Hippocampal formation (tissue), 2 donors: ENCODE results near the gene XDH.

Experiments used
- DNase-seq, 2 donors: peaks; one replicate each; lab custom pipeline; 2025; lab: John Stamatoyannopoulos, UW

XDH gene

GRCh38 chr2:31331156-31331555 is 83.4 kb downstream of the XDH start:
- no peak for DNase-seq

DNA sequence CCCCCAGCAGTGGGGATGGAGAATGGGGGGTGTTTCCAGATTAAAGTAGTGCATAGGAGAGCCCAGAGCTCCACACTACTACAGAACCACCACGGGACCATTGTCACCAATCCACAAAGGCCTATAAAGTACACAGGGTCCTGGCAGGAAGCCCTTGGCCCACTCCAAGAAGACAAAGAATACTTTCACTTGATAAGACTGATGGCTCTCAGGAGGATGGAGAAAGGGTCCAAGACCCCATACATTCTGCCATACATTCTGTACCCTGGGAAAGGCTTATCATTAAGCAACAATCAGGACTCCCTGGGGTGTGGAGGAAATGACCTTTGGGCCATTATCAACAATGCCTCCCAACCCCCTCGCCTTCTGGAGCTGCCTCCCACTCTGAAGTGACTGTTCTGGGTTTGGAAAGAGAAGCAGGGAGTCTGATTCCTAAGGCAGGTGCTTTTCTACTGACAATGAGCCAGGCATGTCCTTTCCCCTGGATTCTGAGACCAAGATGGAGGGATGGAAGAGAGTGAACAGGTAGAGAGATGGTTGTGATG is 85.4 kb downstream of the XDH start:
- no peak for DNase-seq

DNA sequence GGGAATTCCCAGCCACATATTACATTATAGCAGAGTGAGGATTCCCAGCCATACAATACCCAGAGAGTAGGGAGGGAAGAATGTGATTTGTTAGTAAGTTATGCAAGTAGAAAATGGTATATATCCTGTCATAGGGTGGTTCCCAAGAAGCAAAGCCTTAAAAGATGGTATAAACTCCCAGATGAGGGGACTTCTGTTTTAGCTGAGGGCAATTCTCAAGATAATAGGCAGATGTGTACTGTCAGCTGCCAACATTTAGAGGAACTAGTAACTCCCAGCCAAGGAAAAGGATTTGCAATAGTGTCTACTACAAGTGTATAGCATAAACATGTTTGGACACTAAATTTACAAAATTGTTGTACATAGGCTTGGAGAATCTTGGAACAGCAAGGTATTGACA is 86.5 kb downstream of the XDH start:
- DNase-seq, result no peak

DNA sequence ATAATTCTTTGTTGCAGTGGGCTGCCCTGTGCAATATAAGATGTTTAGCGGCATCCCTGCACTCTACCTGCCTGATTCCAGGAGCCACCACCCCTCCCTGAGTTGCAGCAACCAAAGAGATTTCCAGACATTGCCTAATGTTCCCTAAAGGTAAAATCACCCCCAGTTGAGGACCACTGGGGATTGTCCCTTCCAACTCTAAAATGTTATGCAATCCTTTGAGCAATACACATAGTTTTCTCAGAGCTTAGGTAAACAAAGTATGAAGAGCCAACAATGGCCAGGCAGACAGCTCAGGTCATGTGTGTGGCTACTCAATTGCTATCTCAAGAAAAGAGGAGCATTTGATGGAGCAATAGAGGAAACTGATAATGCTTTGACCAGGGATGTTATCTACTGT is 87.0 kb downstream of the XDH start:
- no peak for DNase-seq

DNA sequence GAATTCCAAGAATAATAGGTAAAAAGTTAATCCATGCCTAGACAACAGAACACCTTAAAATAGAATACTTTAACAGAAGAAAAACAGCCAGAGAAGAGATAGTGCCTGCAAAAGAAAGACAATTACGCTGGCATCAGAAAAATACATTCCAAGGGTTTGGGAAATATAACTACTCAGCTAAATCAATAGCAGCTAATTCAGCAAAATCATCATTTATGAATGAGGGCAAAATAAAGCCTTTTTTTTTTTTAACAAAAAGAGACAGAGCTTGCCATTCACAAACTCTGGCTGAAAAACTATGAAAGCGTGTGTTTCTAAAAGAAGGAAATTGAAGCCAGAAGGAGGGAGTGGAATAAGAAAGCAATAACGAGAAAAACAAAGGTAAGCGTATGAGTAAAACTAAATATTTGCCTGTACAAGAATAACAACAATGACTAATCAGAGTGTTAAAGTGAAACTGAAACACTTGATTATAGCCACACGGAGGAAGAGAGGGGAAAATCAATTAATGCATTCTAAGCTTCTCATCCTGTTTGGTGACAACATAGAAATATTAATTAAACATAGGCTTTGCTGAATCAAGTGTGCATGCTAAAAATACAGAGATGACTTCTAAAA is 90.4 kb downstream of the XDH start:
- no peak for DNase-seq

DNA sequence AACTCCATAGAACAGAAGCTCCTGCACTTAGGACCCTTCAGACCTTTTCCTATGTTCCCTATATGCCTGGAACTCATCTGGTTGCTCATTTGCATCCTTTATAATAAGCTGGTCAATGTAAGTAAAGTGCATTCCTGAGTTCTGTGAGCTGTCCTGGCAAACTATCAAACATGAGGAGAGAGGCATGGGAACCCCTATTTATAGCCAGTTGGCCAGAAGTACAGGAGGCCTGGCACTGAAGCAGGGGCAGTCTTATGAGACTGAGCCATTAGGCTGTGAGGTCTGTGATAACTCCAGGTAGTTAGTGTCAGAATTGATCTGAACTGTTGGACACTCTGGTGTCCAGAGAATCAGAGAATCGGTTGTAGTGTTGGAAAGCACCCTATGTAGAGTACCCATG is 92.2 kb downstream of the XDH start:
- DNase-seq, result no peak

- DNase-seq, result no peak
Observed at GRCh38 chr2:31319406-31320175, 95.0 kb downstream of the XDH start.

DNA sequence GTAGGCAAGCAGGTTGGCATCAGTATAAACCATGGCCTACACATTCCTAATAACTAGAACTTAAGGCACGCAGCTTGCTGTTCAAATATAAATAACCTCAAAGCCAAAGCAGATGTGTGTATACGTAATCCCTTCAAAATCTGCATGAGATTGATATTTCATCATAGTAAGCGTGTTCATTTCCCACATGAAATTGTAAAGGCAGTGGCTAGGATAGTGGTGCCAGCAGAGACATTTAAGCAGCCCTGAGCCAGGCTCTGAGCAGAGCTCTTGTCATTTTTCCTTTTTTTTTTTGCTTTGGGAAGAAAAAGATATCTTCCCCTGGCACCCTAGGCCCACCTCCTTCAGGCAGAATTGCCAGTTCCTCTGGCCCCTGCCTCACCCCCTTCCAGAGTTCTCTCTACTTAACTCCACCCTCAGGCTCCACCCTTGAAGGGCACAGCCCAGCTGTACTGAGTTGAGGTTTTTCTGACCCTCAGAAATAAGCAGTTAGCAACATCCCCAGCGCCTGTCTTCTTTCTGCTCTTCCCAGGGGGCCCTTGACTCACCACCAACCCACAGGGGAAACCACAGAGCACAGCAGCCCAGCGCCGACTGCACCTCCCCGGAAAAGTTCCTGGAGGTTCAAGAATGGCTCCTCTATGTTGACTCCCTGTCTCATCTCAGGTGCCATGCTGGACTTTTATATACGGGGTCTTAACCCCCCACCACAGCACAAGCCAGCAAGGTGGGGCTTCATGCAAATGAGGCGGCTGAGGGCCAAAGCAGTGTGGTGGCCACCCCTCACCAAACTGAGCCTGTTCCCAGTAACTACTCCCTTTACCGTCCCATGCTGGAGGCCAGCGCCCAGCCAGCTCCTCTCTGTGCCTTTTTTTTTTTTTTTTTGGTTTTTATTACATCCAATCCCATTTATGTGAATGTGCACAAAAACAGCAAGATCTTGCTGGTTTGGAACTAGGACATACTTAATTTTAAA is 95.9 kb downstream of the XDH start:
- no peak for DNase-seq

- DNase-seq, result no peak
Observed at GRCh38 chr2:31317396-31317795, 97.1 kb downstream of the XDH start.

DNA sequence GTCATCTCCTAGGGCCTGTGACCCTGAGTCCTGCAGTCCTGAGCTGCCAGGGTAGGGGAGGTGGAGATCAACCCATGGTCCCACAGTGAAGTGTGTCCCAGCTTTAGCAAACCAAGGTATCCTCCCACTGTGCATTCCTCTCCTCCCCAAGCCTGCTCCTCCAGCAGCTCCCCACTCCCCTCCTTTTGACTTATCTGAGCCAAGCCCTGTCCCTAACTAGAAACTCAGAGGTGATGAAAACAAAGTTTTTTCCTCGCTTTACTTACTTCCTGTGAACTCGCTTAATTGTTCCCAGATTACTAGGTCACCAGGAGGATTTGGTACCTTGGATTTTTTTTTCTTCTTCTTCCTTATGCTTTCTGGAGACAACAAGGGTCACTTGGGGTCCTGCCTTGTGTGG is 99.8 kb downstream of the XDH start:
- no peak for DNase-seq

GRCh38 chr2:31312898-31313297 is 101.6 kb downstream of the XDH start:
- no peak for DNase-seq

GRCh38 chr2:31304816-31305215 is 109.7 kb downstream of the XDH start:
- no peak for DNase-seq

DNA sequence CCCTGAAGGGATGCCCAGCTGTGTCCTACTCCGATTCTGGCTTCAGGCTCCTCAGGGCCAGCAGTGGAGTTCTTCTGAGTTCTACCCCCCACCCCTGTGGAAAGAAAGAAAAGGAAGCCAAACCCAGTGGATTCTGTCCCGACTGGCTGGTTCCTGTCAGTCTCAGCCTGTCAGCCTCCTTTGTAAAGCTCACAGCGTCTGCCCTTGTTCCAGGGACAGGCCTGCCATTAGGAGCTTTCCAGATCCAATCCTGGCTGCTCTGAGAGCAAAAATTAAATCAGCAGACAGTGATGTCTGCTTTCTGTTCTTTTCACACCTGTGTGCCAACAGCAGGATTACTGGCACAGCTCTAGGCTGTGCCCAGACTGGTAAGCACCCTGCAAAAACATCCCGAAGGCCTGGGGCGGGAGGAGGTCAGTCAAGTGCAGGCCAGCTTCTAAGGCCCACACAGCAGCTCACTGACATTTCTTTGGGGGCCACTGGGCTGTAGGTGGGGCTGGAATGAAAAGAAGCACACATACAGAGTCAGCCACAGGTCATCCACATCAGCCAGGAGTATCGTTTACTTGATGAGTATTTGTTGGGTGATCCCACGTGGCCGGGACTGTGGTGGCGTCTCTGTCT is 111.5 kb downstream of the XDH start:
- DNase-seq, result no peak

DNA sequence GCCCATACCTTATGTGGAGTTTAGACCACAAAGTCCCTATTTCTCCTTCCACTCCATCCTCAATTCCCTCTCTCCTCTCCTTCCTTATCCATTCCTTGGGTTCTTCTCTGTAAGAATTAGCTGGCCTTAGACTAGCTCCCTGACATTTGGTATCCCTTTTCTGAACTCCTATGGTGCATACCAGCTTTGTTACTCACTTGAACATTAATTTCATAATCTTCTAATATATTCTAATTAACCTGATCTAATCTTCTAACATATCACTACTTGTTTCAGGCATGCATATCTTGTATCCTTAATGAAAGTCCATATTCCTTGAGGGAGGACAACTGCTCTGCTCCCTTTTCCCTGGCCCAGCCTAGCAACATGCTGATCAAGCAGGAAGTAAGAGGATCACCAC is 114.2 kb downstream of the XDH start:
- no peak for DNase-seq

GRCh38 chr2:31299547-31299946 is 115.0 kb downstream of the XDH start:
- DNase-seq, result no peak

GRCh38 chr2:31297751-31298150 is 116.8 kb downstream of the XDH start:
- no peak for DNase-seq

- DNase-seq, result no peak
Observed at GRCh38 chr2:31296641-31297287, 117.8 kb downstream of the XDH start.

GRCh38 chr2:31294196-31294595 is 120.3 kb downstream of the XDH start:
- no peak for DNase-seq

DNA sequence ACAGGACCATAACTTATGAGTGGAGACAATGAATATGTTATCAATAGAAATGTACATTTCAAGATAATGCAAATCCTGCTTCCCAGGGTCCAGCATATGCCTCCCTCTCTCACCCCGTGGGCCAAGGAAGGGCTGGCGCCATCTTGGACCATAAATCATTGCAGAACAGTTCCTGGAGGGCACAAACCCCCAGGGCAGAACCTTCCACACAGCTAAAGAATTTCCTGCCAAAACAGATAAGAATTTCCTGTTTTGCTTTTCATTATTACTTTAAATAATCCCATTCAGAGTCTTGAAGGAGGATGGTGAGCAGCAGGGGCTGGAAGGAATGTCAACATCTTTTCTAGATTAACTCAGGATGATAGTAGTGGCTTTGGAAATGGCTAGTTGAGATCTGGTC is 126.9 kb downstream of the XDH start:
- DNase-seq, result no peak

GRCh38 chr2:31286961-31287550 is 127.5 kb downstream of the XDH start:
- no peak for DNase-seq

DNA sequence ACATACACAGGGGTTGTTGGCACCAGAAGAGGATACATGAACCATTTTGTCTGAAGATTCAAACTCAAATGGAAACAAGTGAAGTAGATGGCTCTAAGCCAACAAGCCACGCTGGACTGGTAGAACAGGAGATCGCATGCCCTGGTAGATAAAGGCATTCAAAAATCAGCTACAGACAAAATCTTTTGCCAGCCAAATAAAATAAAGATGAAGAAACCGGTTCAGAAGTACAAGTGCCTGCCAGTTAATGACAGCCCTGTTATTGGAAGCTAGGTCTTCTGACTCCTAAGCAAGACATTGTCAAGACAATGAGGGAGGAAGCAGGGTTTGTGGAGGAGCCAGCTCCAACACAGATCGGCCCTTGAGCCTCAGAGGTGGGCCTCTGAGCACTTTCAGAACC is 128.3 kb downstream of the XDH start:
- no peak for DNase-seq
